Transverse colon (tissue), 4 donors: ENCODE results near the gene EEIG1. TPM values are rescaled to one million over a fixed set of nuclear protein-coding genes. Genes with fewer than 3 reads are reported as not detected.

Source experiments
- DNase-seq: peaks from one replicate; pipeline ENCODE4 v3.0.0-alpha.2; 2019
- H3K27ac ChIP-seq, 4 donors: fragments of 200-600 bp; sonication (generic); 2 replicates each; pipeline ENCODE4 v1.5.1; 2016 to 2018; ENCODE audit warnings: inconsistent platforms in 4 of 4
- H3K27me3 ChIP-seq: fragments of 200-600 bp; sonication (generic); 2 replicates; pipeline ENCODE4 v1.5.1; 2017; ENCODE audit warnings: inconsistent platforms
- H3K36me3 ChIP-seq, 4 donors: fragments of 200-600 bp; sonication (generic); 2 replicates each; pipeline ENCODE4 v1.5.1; 2017 to 2019; ENCODE audit warnings: inconsistent platforms in 4 of 4
- H3K4me1 ChIP-seq, 4 donors: fragments of 200-600 bp; sonication (generic); 2 replicates each; pipeline ENCODE4 v1.5.1; 2017 to 2020; ENCODE audit warnings: inconsistent platforms in 4 of 4
- H3K4me3 ChIP-seq, 4 donors: fragments of 200-600 bp; sonication (generic); 1 replicate in 1 of 4; 2 replicates in 3 of 4; pipeline versions ENCODE4 v1.5.1 to v1.6.1; 2017 to 2019; ENCODE audit warnings: inconsistent platforms in 4 of 4
- H3K9me3 ChIP-seq, 2 donors: fragments of 200-600 bp; sonication (generic); 2 replicates each; pipeline ENCODE4 v1.5.1; 2017 to 2019; ENCODE audit warnings: inconsistent platforms in 2 of 2
- CTCF ChIP-seq, 5 experiments: fragments of 200-600 bp in 3 of 5; fragments of 450-650 bp in 2 of 5; sonication (generic) in 3 of 5; IDR thresholded peaks; 1 replicate in 2 of 5; 2 replicates in 3 of 5; pipeline ENCODE4 v1.5.1; 2016 to 2017; ENCODE audit warnings: antibody characterized with exemption in 5 of 5, inconsistent platforms in 3 of 5, mild to moderate bottlenecking in 2 of 5, moderate library complexity in 1 of 5
- EP300 ChIP-seq: sonication (generic); formaldehyde crosslinking; IDR thresholded peaks from one replicate; pipeline ENCODE4 v1.6.1; 2017; ENCODE audit warnings: antibody characterized with exemption, low read depth
- POLR2A ChIP-seq: fragments of 450-650 bp; IDR thresholded peaks from one replicate; pipeline ENCODE4 v1.6.1; 2016; ENCODE audit warnings: antibody characterized with exemption, mild to moderate bottlenecking, moderate library complexity
- POLR2AphosphoS5 ChIP-seq, 3 donors: sonication (generic); formaldehyde crosslinking; IDR thresholded peaks; one replicate each; pipeline ENCODE4 v1.6.1; 2016; ENCODE audit warnings: antibody characterized with exemption in 3 of 3
- WGBS, 2 donors: methylation state at CpG; one replicate each; pipeline ENCODE4 v1.1.5; 2018; ENCODE audit warnings: low coverage in 1 of 2; 5-methylcytosine and 5-hydroxymethylcytosine counted together
- in situ Hi-C, 4 donors: fragments of 200-750 bp; cut with MboI; loops; one replicate each; pipeline versions ENCODE4 v1.15.0 to v1.15.1; 2017; ENCODE audit warnings: low sequenced_read_pairs in 3 of 4, low pct_ligation_motif_present in 1 of 4, low pct_unique_long_range_greater_than_20kb in 1 of 4
- intact Hi-C: fragments of 100-400 bp; cut with DNase I; formaldehyde crosslinking; loops from one replicate; pipeline ENCODE4 v1.15.1; 2023; ENCODE audit warnings: low total_unique reads
- total RNA-seq, 4 donors: library from RNA; depleted of rRNA; stranded (reverse); fragments of >200 nt; gene quantifications; one replicate each; pipeline ENCODE4 v1.1.0, GENCODE V29; 2016

EEIG1 gene
- total RNA-seq, 4 donors from 2014 or later = 77.0 to 230 (median 96.7) TPM

GRCh38 chr9:127958728-127959127, 22.1 kb downstream of the EEIG1 start:
- H3K27me3 ChIP-seq = no peaks in the 10 kb centered on the region
- no peak for DNase-seq
- peak overlapping the region in 2 of 4 donors; percentile 97 to 98 for H3K27ac ChIP-seq
- WGBS, 2 donors = 97 to 100% methylated on average over 1 of the region's 1 CpG
- no peaks in the 10 kb centered on the region for H3K36me3 ChIP-seq
- H3K4me1 ChIP-seq = peaks cover 66 to 76% (median 68%) of the 10 kb centered on the region in 4 donors
- no peak overlapping the region for H3K4me3 ChIP-seq
- in situ Hi-C loops (loop anchor here in 1 of 4 donors (25.0 kb wide), 1 partner anchor 154 kb away; no protein-coding TSS in a partner anchor), intact Hi-C loops (no loop called here)
- H3K9me3 ChIP-seq = no peaks in the 10 kb centered on the region
- TF ChIP-seq POLR2A = no peak
- no peak for TF ChIP-seq EP300
- TF ChIP-seq POLR2AphosphoS5 (IDR thresholded peaks at IDR 0.05) = no peak
- TF ChIP-seq CTCF (IDR thresholded peaks at IDR 0.05) = no peak

GRCh38 chr9:127955294-127956015, 25.3 kb downstream of the EEIG1 start:
- no peaks in the 10 kb centered on the region for H3K36me3 ChIP-seq
- no peak overlapping the region for H3K4me3 ChIP-seq
- in situ Hi-C loops = loop anchor here in 1 of 4 donors (25.0 kb wide), 1 partner anchor 157 kb away; no protein-coding TSS in a partner anchor
- peak overlapping the region; percentile 82 to 92 (median 87) for H3K27ac ChIP-seq
- H3K4me1 ChIP-seq = peaks cover 43 to 72% (median 55%) of the 10 kb centered on the region in 4 donors
- peak; percentile 56 for TF ChIP-seq POLR2A
- no peak for TF ChIP-seq EP300
- TF ChIP-seq POLR2AphosphoS5 (IDR thresholded peaks at IDR 0.05) = peak; percentile 71 to 86 (median 85)
- TF ChIP-seq CTCF (IDR thresholded peaks at IDR 0.05) = peak; percentile 43 to 97 (median 68)
- WGBS, 2 donors = 19% methylated on average over 3 of the region's 12 CpGs; no CpG with 5 or more reads in 1 of the 2 donors
- DNase-seq = peak; percentile 93
- no peaks in the 10 kb centered on the region for H3K27me3 ChIP-seq
- intact Hi-C loops = no loop called here
- H3K9me3 ChIP-seq = no peaks in the 10 kb centered on the region

DNA sequence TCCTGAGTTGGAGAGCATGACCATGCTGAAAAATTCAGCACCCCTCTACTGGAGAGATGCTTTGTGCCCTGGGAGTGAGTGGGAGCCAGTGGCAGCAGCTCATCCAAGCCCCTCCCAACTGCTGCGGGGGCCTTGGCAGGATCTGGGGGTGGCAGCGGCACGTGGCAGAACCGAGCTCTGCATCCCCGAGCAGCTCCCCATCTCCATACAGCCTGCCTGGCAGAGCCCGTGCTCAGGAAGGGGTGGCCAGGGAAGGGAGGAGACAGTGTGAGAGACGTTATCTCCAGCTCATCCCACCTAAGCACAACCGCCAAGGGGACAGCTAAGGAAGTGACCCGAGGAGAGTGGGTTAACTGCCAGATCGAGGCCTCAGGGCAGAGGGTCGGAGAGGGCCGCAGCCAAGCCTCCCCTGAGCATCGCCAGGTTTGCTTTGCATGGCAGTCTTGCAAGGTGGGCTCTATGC, 25.9 kb downstream of the EEIG1 start:
- no peaks in the 10 kb centered on the region for H3K27me3 ChIP-seq
- no peak overlapping the region for H3K4me3 ChIP-seq
- peaks cover 38 to 71% (median 49%) of the 10 kb centered on the region in 4 donors for H3K4me1 ChIP-seq
- H3K27ac ChIP-seq = peak overlapping the region; percentile 82 to 92 (median 87)
- no peak for TF ChIP-seq POLR2AphosphoS5 (IDR thresholded peaks at IDR 0.05)
- no peak for TF ChIP-seq POLR2A
- TF ChIP-seq EP300 = no peak
- TF ChIP-seq CTCF (IDR thresholded peaks at IDR 0.05) = no peak
- in situ Hi-C loops = loop anchor here in 1 of 4 donors (25.0 kb wide), 1 partner anchor 157 kb away; no protein-coding TSS in a partner anchor
- DNase-seq = no peak
- no peaks in the 10 kb centered on the region for H3K9me3 ChIP-seq
- intact Hi-C loops = no loop called here
- 62% methylated on average over 6 of the region's 13 CpGs; no CpG with 5 or more reads in 1 of the 2 donors for WGBS, 2 donors
- H3K36me3 ChIP-seq = no peaks in the 10 kb centered on the region

GRCh38 chr9:127953768-127954505, 26.9 kb downstream of the EEIG1 start:
- in situ Hi-C loops = loop anchor here in 1 of 4 donors (25.0 kb wide), 1 partner anchor 158 kb away; no protein-coding TSS in a partner anchor
- Histone ChIP-seq H3K4me3 (no peak overlapping the region), H3K4me1 (peaks cover 42 to 67% (median 45%) of the 10 kb centered on the region in 4 donors), H3K27me3 (no peaks in the 10 kb centered on the region), H3K36me3 (no peaks in the 10 kb centered on the region), H3K27ac (peak overlapping the region; percentile 82 to 92 (median 87)), H3K9me3 (no peaks in the 10 kb centered on the region)
- WGBS, 2 donors = 78 to 80% methylated on average over 1 to 17 of the region's 17 CpGs
- TF ChIP-seq EP300 (no peak), POLR2A (no peak), CTCF (IDR thresholded peaks at IDR 0.05) (no peak), POLR2AphosphoS5 (IDR thresholded peaks at IDR 0.05) (no peak)
- no peak for DNase-seq
- intact Hi-C loops = no loop called here
